Measurements from ENCODE around the gene PPP1R13B. TPM values are rescaled to one million over a fixed set of nuclear protein-coding genes. Genes with fewer than 3 reads are reported as not detected.
"Not testable (repeated sequence)": the region's sequence is repeated elsewhere in the genome, so short reads cannot be mapped to it uniquely, and the experiment has no call there.

PPP1R13B gene
- total RNA-seq, 1 donor from 2014 or later = 7.3 TPM

DNA sequence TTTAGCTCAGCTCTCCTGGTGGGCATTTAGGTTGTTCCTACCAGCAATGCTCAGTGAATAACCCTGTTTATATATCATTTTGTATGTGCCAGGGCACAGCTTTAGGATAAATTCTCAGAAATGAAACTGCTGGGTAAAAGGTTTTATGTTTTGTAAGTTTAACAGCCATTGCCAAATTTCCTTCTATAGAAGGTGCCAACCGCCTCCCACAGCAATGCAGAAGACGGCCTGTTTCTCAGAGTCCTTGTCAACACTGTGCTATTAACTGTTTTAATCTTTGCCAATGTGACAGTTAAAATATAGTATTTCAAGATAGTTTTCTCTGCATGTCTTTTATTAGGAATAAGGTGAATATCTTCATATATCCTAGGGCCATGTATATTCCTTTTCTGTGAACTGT is 65.0 kb downstream of the PPP1R13B start:
- Histone ChIP-seq H3K4me3 (ENCODE audit: low read depth, low read length) (no peak overlapping the region), H3K36me3 (ENCODE audit: control insufficient read depth, insufficient read depth, low read length) (no peaks in the 10 kb centered on the region), H3K27me3 (ENCODE audit: control insufficient read depth, insufficient read depth, low read length) (no peaks in the 10 kb centered on the region)
- DNase-seq (ENCODE audit: low read depth) = no peak
- TF ChIP-seq, protein P1, sequence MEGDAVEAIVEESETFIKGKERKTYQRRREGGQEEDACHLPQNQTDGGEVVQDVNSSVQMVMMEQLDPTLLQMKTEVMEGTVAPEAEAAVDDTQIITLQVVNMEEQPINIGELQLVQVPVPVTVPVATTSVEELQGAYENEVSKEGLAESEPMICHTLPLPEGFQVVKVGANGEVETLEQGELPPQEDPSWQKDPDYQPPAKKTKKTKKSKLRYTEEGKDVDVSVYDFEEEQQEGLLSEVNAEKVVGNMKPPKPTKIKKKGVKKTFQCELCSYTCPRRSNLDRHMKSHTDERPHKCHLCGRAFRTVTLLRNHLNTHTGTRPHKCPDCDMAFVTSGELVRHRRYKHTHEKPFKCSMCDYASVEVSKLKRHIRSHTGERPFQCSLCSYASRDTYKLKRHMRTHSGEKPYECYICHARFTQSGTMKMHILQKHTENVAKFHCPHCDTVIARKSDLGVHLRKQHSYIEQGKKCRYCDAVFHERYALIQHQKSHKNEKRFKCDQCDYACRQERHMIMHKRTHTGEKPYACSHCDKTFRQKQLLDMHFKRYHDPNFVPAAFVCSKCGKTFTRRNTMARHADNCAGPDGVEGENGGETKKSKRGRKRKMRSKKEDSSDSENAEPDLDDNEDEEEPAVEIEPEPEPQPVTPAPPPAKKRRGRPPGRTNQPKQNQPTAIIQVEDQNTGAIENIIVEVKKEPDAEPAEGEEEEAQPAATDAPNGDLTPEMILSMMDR (IDR thresholded peaks at IDR 0.05; ENCODE audit: insufficient read depth, low read length, poor library complexity, severe bottlenecking) = no peak

DNA sequence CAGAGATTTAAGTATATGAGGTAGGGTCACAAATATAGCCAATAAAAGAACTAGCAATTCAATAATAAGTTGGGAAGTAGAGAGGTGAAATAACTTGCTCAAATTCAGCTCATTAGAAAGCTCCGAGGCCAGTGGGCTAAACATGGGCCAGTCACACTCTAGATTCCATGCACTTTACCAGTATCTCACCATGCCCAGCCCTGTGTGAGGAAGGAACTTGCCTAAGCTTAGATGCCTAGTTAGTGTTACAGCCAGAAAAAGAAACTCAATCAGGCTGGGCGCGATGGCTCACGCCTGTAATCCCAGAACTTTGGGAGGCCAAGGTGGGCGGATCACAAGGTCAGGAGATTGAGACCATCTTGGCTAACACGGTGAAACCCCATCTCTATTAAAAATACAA is 71.1 kb downstream of the PPP1R13B start:
- DNase-seq (ENCODE audit: low read depth); H3K36me3 ChIP-seq (ENCODE audit: control insufficient read depth, insufficient read depth, low read length); H3K27me3 ChIP-seq (ENCODE audit: control insufficient read depth, insufficient read depth, low read length); H3K4me3 ChIP-seq (ENCODE audit: low read depth, low read length): not testable (repeated sequence)

DNA sequence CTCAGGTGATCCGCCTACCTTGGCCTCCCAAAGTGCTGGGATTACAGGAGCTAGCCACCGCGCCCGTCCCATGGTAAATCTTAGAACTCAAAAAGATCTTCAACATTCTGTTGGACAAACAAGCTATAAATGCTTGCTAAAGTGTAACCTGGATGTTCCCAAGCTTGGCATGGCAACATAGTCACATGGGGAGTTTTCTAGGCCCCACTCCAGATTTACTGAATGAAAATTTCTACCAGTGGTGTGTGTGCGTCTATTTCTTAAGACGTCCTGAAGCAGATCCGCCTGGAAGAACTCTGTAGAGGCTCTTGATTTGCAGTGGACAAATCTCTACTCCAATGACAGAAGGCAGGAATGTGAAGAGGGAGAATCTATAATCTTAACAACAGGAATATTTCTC is 71.9 kb downstream of the PPP1R13B start:
- H3K27me3 ChIP-seq (ENCODE audit: control insufficient read depth, insufficient read depth, low read length) = no peaks in the 10 kb centered on the region
- no peaks in the 10 kb centered on the region for H3K36me3 ChIP-seq (ENCODE audit: control insufficient read depth, insufficient read depth, low read length)
- TF ChIP-seq, protein P1 (IDR thresholded peaks at IDR 0.05; ENCODE audit: insufficient read depth, low read length, poor library complexity, severe bottlenecking) = no peak
- DNase-seq (ENCODE audit: low read depth) = no peak
- H3K4me3 ChIP-seq (ENCODE audit: low read depth, low read length) = no peak overlapping the region

DNA sequence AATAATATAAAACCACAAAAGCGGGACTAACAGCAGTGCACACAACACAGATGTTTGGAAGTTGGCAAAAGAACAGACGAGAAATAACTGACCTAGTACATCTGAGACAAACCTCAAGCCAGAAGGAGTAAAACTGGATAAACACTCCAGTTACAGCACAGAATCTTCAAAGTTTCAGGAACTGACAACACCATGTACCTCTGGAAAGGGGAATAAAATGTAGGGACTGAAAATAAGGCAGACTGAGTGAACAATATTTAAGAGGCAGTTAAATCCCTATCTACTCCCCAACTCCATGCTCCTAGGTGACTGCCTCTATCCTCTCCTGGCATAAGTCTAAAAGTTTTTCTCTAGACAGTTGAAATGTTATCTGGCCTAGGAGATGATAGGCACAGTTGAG is 73.9 kb downstream of the PPP1R13B start:
- no peaks in the 10 kb centered on the region for H3K27me3 ChIP-seq (ENCODE audit: control insufficient read depth, insufficient read depth, low read length)
- TF ChIP-seq, protein P1 (IDR thresholded peaks at IDR 0.05; ENCODE audit: insufficient read depth, low read length, poor library complexity, severe bottlenecking) = no peak
- no peaks in the 10 kb centered on the region for H3K36me3 ChIP-seq (ENCODE audit: control insufficient read depth, insufficient read depth, low read length)
- no peak for DNase-seq (ENCODE audit: low read depth)
- no peak overlapping the region for H3K4me3 ChIP-seq (ENCODE audit: low read depth, low read length)

DNA sequence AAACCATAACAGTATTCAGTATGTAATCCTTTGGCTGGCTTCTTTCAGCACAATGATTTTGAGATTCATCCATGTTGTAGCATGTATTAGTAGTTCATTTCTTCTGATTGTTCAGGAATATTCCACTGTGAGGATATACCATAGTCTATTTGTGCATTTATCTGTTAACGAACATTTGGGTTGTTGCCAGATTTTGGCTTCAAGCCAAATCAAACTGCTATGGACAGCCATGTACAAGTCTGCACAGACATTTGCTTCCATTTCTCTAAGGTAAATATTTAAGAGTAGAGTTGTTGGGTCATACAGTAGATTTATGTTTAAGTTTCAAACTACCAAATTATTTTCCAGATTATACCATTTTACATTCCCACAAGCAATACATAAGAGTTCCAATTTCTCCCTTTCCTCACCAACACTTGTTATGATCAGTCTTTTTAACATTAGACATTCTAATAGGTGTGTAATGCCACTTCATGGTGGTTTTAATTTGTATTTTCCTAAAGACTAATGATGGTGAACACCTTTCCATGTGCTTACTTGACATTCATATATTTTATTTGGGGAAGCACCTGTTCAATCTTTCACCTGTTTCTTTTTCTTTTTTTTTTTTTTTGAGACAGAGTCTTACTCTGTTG is 75.2 kb downstream of the PPP1R13B start:
- TF ChIP-seq, protein P1 (IDR thresholded peaks at IDR 0.05; ENCODE audit: insufficient read depth, low read length, poor library complexity, severe bottlenecking) = no peak
- DNase-seq (ENCODE audit: low read depth) = no peak
- Histone ChIP-seq H3K27me3 (ENCODE audit: control insufficient read depth, insufficient read depth, low read length) (no peaks in the 10 kb centered on the region), H3K4me3 (ENCODE audit: low read depth, low read length) (no peak overlapping the region), H3K36me3 (ENCODE audit: control insufficient read depth, insufficient read depth, low read length) (no peaks in the 10 kb centered on the region)

DNA sequence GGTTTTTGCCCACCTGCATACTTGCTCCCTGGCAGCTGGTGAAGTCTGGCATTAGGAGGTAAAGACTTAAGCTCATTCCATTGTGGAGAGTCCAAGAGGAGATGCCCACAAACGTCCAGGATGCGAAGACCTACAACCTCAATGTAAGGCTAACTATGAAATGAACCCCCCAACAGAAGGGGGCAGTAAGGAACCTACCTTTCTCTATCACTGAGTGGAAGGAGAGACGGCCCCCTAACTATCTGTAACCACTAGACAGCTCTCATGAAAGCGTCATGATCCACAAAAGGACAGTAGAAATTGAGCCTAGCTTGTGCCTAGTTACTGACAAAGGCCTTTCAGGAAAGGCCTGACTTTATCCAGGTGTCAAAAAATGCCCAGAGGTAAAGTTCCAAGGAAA is 76.5 kb downstream of the PPP1R13B start:
- Histone ChIP-seq H3K27me3 (ENCODE audit: control insufficient read depth, insufficient read depth, low read length) (no peaks in the 10 kb centered on the region), H3K4me3 (ENCODE audit: low read depth, low read length) (no peak overlapping the region), H3K36me3 (ENCODE audit: control insufficient read depth, insufficient read depth, low read length) (no peaks in the 10 kb centered on the region)
- no peak for DNase-seq (ENCODE audit: low read depth)
- TF ChIP-seq, protein P1 (IDR thresholded peaks at IDR 0.05; ENCODE audit: insufficient read depth, low read length, poor library complexity, severe bottlenecking) = no peak

Measured in kidney epithelial cell (primary cell).